GM12878 (cell line): ENCODE measurements around the gene ITGA8. TPM values are rescaled to one million over a fixed set of nuclear protein-coding genes. Genes with fewer than 3 reads are reported as not detected.
"Not testable (repeated sequence)": the region's sequence is repeated elsewhere in the genome, so short reads cannot be mapped to it uniquely, and the experiment has no call there.

Experiments
- ATAC-seq: fragments of 200-7000 bp; cut with Tn5 transposase; 3 replicates; pipeline ENCODE4 v1.9.1; 2020; ENCODE audit warnings: mild to moderate bottlenecking, moderate library complexity
- BruUV-seq: library from RNA; stranded (reverse); fragments of 400-500 nt; replicated peaks from 2 replicates; lab custom pipeline; 2021; lab: Mats Ljungman, UMichigan
- CTCF ChIA-PET: fragments of 300-600 bp; sonication (Branson Sonifier 250); formaldehyde crosslinking; extraction: SDS; loops from one replicate; lab custom pipeline; 2021; ENCODE audit warnings: inconsistent platforms; lab: Yijun Ruan, JAX
- POLR2A ChIA-PET: fragments of 350-600 bp; formaldehyde crosslinking; extraction: SDS; loops from one replicate; lab custom pipeline; 2021; ENCODE audit warnings: inconsistent platforms; lab: Charles Lee
- RAD21 ChIA-PET: fragments of 300-600 bp; sonication (Branson Sonifier 250); formaldehyde crosslinking; loops from one replicate; lab custom pipeline; 2023; ENCODE audit warnings: antibody characterized with exemption; ENCODE audit not compliant: unreplicated experiment; lab: Charles Lee
- SMC1A ChIA-PET: fragments of 300-600 bp; sonication (Branson Sonifier 250); formaldehyde crosslinking; loops from one replicate; lab custom pipeline; 2023; ENCODE audit not compliant: unreplicated experiment, uncharacterized antibody; lab: Charles Lee
- DNase-seq: peaks from one replicate; pipeline ENCODE4 v3.0.0-alpha.2; 2011; ENCODE audit warnings: low read depth, low spot score
- FAIRE-seq: peaks from 3 replicates; lab custom pipeline; 2011; peaks lifted over from hg19 to GRCh38; lab: Jason Lieb, UNC
- H2AFZ ChIP-seq: 2 replicates; pipeline ENCODE4 v1.6.0; 2011; ENCODE audit warnings: low read depth, low read length, control low read depth; ENCODE audit not compliant: control insufficient read depth
- H3K27ac ChIP-seq: 2 replicates; pipeline ENCODE4 v1.5.1; 2011; ENCODE audit warnings: control low read depth; ENCODE audit not compliant: control insufficient read depth, insufficient read depth
- H3K27me3 ChIP-seq, 2 experiments: replicated peaks in 1 of 2; 2 replicates each; pipeline versions ENCODE4 v1.6.0 to v1.6.1; 2011; ENCODE audit warnings: low read length in 1 of 2; ENCODE audit not compliant: control insufficient read depth in 2 of 2, insufficient read depth in 2 of 2
- H3K36me3 ChIP-seq, 2 experiments: 2 replicates each; pipeline ENCODE4 v1.5.1; 2011; ENCODE audit warnings: low read length in 1 of 2; ENCODE audit not compliant: control insufficient read depth in 2 of 2, insufficient read depth in 2 of 2
- H3K4me1 ChIP-seq: 2 replicates; pipeline ENCODE4 v1.6.1; 2011; ENCODE audit warnings: mild to moderate bottlenecking, low read length, moderate library complexity, mixed read lengths; ENCODE audit not compliant: control insufficient read depth, insufficient read depth
- H3K4me2 ChIP-seq: 2 replicates; pipeline ENCODE4 v1.6.0; 2011; ENCODE audit warnings: control low read depth; ENCODE audit not compliant: control insufficient read depth, insufficient read depth
- H3K4me3 ChIP-seq: fragments of 200-600 bp; sonication (generic); 2 replicates; pipeline ENCODE4 v1.5.1; 2016
- H3K79me2 ChIP-seq: 2 replicates; pipeline ENCODE4 v1.6.0; 2011; ENCODE audit warnings: low read length; ENCODE audit not compliant: control insufficient read depth, insufficient read depth
- H3K9ac ChIP-seq: 2 replicates; pipeline ENCODE4 v1.8.0; 2011; ENCODE audit warnings: low read length, control low read depth, mixed read lengths; ENCODE audit not compliant: control insufficient read depth, insufficient read depth
- H3K9me3 ChIP-seq: replicated peaks from 3 replicates; pipeline ENCODE4 v1.5.1; 2011; ENCODE audit warnings: mild to moderate bottlenecking, low read length; ENCODE audit not compliant: control insufficient read depth, insufficient read depth
- H4K20me1 ChIP-seq: 2 replicates; pipeline ENCODE4 v1.6.0; 2011; ENCODE audit not compliant: control insufficient read depth, insufficient read depth
- NFYA ChIP-seq: IDR thresholded peaks from 2 replicates; pipeline ENCODE4 v1.6.1; 2011; ENCODE audit warnings: low read depth, mild to moderate bottlenecking, low read length, improper control_type of control experiment, borderline replicate concordance
- WGBS: methylation state at CpG from one replicate; pipeline ENCODE4 v1.1.6; 2016; ENCODE audit warnings: low lambda C conversion rate; ENCODE audit not compliant: insufficient replicate concordance, insufficient coverage; ENCODE audit errors: missing lambda C conversion rate; 5-methylcytosine and 5-hydroxymethylcytosine counted together
- in situ Hi-C: fragments of 300-500 bp; cut with MboI; formaldehyde crosslinking; loops from 9 replicates; pipeline ENCODE4 v1.14.3; 2018; ENCODE audit warnings: mixed read lengths
- intact Hi-C: fragments of 100-400 bp; cut with micrococcal nuclease; formaldehyde crosslinking; loops from one replicate; pipeline ENCODE4 v1.14.2; 2022; ENCODE audit not compliant: unreplicated experiment
- polyA plus RNA-seq, 11 experiments: library from polyadenylated mRNA; depleted of rRNA in 4 of 11; unstranded in 6 of 11; stranded (reverse) in 5 of 11; fragments of >200 nt; fragmentation: Nextera tagmentation in 4 of 11; fragmentation: Illumina TruSeq in 1 of 11; extraction: Ambion mirVana in 4 of 11; extraction: Trizol in 1 of 11; gene quantifications; 1 replicate in 1 of 11; 2 replicates in 10 of 11; pipeline versions ENCODE4 v1.2.1 to v1.2.3, GENCODE V29; 2011 to 2016; ENCODE audit warnings: inconsistent platforms in 2 of 11, missing spikeins in 2 of 11, low read depth in 1 of 11
- total RNA-seq, 4 experiments: library from RNA; depleted of rRNA in 3 of 4; stranded (reverse); fragments of >200 nt in 3 of 4; fragmentation: Illumina TruSeq in 1 of 4; extraction: Trizol in 1 of 4; gene quantifications; 2 replicates each; pipeline versions ENCODE4 v1.2.1 to v1.2.3, GENCODE V29; 2013 to 2021

ITGA8 gene
- total and polyA plus RNA-seq, 10 of the 15 experiments (the other 5 are each of a cell fraction or from before 2014, with no cell fraction given), result 0.03 TPM; not detected in 9

DNA sequence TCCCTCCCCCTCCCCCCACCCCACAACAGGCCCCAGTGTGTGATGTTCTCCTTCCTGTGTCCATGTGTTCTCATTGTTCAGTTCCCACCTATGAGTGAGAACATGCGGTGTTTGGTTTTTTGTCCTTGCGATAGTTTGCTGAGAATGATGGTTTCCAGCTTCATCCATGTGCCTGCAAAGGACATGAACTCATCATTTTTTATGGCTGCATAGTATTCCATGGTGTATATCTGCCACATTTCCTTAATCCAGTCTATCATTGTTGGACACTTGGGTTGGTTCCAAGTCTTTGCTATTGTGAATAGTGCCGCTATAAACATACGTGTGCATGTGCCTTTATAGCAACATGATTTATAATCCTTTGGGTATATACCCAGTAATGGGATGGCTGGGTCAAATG, 41.5 kb upstream of the ITGA8 start:
- WGBS, result 92% methylated on average over 2 of the region's 4 CpGs

DNA sequence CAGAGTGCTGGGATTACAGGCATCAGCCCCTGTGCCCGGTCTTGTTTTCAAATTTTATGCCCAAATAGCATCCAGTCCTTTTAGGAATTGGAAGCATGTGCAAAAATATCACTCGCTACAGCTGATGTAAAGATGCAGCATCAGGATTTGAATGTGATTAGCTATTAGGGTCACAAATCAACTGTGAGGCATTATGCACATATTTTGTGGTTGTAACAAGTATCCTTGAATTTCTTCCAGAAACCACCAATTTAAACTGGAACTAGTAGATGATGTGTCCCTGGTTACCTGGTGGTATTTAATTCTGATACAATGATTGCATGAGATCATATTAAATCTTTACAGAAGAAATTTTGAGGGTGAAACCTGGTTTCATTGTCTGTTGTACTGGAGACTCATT, 41.0 kb upstream of the ITGA8 start:
- FAIRE-seq (no peak), ATAC-seq (no peak), DNase-seq (no peak)
- no TSS peak for BruUV-seq
- CTCF ChIA-PET, result no interaction called here
- Histone ChIP-seq H3K4me3 (no peak overlapping the region), H3K27ac (no peak overlapping the region), H3K36me3 (no peaks in the 10 kb centered on the region), H3K27me3 (no peaks in the 10 kb centered on the region; a peak in 1 of 4 replicates), H3K9me3 (no peaks in the 10 kb centered on the region), H2AFZ (no peak overlapping the region), H3K4me1 (no peaks in the 10 kb centered on the region), H3K9ac (no peak overlapping the region), H4K20me1 (no peaks in the 10 kb centered on the region; the same call in 1 of the 2 replicates), H3K79me2 (no peaks in the 10 kb centered on the region), H3K4me2 (no peak overlapping the region)
- 63% methylated on average over 2 of the region's 2 CpGs for WGBS
- no peak for TF ChIP-seq NFYA
- intact Hi-C loops, result no loop called here
- POLR2A ChIA-PET, result no interaction called here
- RAD21 ChIA-PET, result no interaction called here
- SMC1A ChIA-PET, result no interaction called here
- in situ Hi-C loops, result no loop called here

More for the DNA sequence above, 41.5 kb upstream of the ITGA8 start:
- H3K4me3 ChIP-seq, DNase-seq, H3K36me3 ChIP-seq, H3K9me3 ChIP-seq, H3K27ac ChIP-seq, in situ Hi-C loops, H2AFZ ChIP-seq, RAD21 ChIA-PET, H3K4me1 ChIP-seq, POLR2A ChIA-PET, BruUV-seq, ATAC-seq, intact Hi-C loops, H3K4me2 ChIP-seq, SMC1A ChIA-PET, H4K20me1 ChIP-seq, H3K9ac ChIP-seq, CTCF ChIA-PET, H3K27me3 ChIP-seq, H3K79me2 ChIP-seq, FAIRE-seq: not testable (repeated sequence)
